Measurements from ENCODE around the gene PPP1R3F.

PPP1R3F gene

DNA sequence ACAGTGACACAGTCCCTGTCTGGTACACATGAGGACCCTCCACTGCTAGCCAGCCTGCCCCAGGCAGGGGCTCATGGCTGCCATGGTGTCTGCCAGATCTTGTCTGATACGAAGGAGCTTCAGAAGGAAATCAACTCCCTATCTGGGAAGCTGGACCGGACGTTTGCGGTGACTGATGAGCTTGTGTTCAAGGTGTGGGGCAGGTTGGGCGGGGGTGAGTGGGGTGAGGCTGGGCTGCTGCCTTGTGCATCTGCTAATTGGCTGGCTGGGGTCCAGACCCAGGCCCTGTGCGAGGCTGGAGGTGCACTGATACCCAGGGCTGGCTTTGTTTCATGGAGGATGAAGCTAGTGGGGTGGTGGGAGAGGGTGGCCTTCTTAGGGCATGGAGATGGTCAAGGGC is 20.5 kb upstream of the PPP1R3F start:
- ATAC-seq: no peak
- TF ChIP-seq ZNF8 (CRISPR knock-in tag; IDR thresholded peaks at IDR 0.05) (no peak), ZC3H10 (CRISPR knock-in tag; IDR thresholded peaks at IDR 0.05) (no peak), ISL1 (CRISPR knock-in tag; IDR thresholded peaks at IDR 0.05) (no peak), CSDC2 (CRISPR knock-in tag; IDR thresholded peaks at IDR 0.05) (no peak)
- TF ChIP-seq, protein P1, sequence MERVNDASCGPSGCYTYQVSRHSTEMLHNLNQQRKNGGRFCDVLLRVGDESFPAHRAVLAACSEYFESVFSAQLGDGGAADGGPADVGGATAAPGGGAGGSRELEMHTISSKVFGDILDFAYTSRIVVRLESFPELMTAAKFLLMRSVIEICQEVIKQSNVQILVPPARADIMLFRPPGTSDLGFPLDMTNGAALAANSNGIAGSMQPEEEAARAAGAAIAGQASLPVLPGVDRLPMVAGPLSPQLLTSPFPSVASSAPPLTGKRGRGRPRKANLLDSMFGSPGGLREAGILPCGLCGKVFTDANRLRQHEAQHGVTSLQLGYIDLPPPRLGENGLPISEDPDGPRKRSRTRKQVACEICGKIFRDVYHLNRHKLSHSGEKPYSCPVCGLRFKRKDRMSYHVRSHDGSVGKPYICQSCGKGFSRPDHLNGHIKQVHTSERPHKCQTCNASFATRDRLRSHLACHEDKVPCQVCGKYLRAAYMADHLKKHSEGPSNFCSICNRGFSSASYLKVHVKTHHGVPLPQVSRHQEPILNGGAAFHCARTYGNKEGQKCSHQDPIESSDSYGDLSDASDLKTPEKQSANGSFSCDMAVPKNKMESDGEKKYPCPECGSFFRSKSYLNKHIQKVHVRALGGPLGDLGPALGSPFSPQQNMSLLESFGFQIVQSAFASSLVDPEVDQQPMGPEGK (CRISPR knock-in tag; IDR thresholded peaks at IDR 0.05; ENCODE audit: borderline replicate concordance): no peak

GRCh38 chrX:49249616-49250015 is 20.0 kb upstream of the PPP1R3F start:
- ATAC-seq: no peak
- no peak for TF ChIP-seq POU6F1 (CRISPR knock-in tag; IDR thresholded peaks at IDR 0.05; ENCODE audit: borderline replicate concordance, low read depth)
- no peak for TF ChIP-seq ZC3H10 (CRISPR knock-in tag; IDR thresholded peaks at IDR 0.05)
- TF ChIP-seq ZFP3 (CRISPR knock-in tag; IDR thresholded peaks at IDR 0.05): no peak
- TF ChIP-seq OSR1 (CRISPR knock-in tag; IDR thresholded peaks at IDR 0.05): no peak
- TF ChIP-seq ZFP30 (CRISPR knock-in tag; IDR thresholded peaks at IDR 0.05): no peak
- TF ChIP-seq TCF4 (CRISPR knock-in tag; IDR thresholded peaks at IDR 0.05; ENCODE audit: borderline replicate concordance): no peak
- no peak for TF ChIP-seq CSDC2 (CRISPR knock-in tag; IDR thresholded peaks at IDR 0.05)

DNA sequence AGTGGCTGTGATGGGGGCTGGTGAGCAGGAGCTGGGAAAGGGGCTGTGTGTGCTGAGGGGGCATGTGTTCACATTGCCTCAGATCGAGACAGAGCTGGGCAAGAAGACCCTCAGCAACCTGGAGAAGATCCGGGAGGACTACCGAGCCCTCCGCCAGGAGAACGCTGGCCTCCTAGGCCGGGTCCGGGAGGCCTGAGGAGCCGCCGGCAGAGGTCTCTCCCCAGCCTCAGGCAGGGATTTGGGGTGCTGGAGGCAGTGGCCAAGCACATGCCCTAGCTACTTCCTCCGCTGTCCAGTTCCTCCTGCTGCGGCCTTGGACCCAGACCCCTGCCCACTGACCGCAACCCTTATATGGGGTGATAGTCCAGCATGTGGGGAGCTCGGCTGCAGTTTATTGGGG is 19.5 kb upstream of the PPP1R3F start:
- TF ChIP-seq, protein P2, sequence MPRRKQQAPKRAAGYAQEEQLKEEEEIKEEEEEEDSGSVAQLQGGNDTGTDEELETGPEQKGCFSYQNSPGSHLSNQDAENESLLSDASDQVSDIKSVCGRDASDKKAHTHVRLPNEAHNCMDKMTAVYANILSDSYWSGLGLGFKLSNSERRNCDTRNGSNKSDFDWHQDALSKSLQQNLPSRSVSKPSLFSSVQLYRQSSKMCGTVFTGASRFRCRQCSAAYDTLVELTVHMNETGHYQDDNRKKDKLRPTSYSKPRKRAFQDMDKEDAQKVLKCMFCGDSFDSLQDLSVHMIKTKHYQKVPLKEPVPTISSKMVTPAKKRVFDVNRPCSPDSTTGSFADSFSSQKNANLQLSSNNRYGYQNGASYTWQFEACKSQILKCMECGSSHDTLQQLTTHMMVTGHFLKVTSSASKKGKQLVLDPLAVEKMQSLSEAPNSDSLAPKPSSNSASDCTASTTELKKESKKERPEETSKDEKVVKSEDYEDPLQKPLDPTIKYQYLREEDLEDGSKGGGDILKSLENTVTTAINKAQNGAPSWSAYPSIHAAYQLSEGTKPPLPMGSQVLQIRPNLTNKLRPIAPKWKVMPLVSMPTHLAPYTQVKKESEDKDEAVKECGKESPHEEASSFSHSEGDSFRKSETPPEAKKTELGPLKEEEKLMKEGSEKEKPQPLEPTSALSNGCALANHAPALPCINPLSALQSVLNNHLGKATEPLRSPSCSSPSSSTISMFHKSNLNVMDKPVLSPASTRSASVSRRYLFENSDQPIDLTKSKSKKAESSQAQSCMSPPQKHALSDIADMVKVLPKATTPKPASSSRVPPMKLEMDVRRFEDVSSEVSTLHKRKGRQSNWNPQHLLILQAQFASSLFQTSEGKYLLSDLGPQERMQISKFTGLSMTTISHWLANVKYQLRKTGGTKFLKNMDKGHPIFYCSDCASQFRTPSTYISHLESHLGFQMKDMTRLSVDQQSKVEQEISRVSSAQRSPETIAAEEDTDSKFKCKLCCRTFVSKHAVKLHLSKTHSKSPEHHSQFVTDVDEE (CRISPR knock-in tag; IDR thresholded peaks at IDR 0.05): no peak
- TF ChIP-seq ARNTL (CRISPR knock-in tag; IDR thresholded peaks at IDR 0.05; ENCODE audit: borderline replicate concordance, low read depth): no peak
- TF ChIP-seq POU6F1 (CRISPR knock-in tag; IDR thresholded peaks at IDR 0.05; ENCODE audit: borderline replicate concordance, low read depth): no peak
- ATAC-seq: no peak

- ATAC-seq: no peak
- no peak for TF ChIP-seq TCF4 (CRISPR knock-in tag; IDR thresholded peaks at IDR 0.05; ENCODE audit: borderline replicate concordance)
- TF ChIP-seq, protein P2 (CRISPR knock-in tag; IDR thresholded peaks at IDR 0.05): no peak
- TF ChIP-seq RARB (CRISPR knock-in tag; IDR thresholded peaks at IDR 0.05): no peak
Measured at GRCh38 chrX:49250578-49250977, 19.0 kb upstream of the PPP1R3F start.

GRCh38 chrX:49251325-49251724 is 18.3 kb upstream of the PPP1R3F start:
- ATAC-seq: no peak
- TF ChIP-seq TCF4 (CRISPR knock-in tag; IDR thresholded peaks at IDR 0.05; ENCODE audit: borderline replicate concordance) (no peak), ZNF70 (CRISPR knock-in tag; IDR thresholded peaks at IDR 0.05) (no peak), GLIS3 (CRISPR knock-in tag; IDR thresholded peaks at IDR 0.05) (no peak), CSRNP3 (CRISPR knock-in tag; IDR thresholded peaks at IDR 0.05) (no peak), CSDC2 (CRISPR knock-in tag; IDR thresholded peaks at IDR 0.05) (no peak)
- TF ChIP-seq, protein P1 (CRISPR knock-in tag; IDR thresholded peaks at IDR 0.05; ENCODE audit: borderline replicate concordance): no peak

All from SK-N-SH treated with all-trans-retinoic acid at 6 μM for 48 hours (cell line).